ENCODE measurements around the gene ZSCAN20. TPM values are rescaled to one million over a fixed set of nuclear protein-coding genes. Genes with fewer than 3 reads are reported as not detected.

The ZSCAN20 gene
- total RNA-seq, 4 donors from 2014 or later, result 7.5 to 8.3 (median 7.6) TPM

DNA sequence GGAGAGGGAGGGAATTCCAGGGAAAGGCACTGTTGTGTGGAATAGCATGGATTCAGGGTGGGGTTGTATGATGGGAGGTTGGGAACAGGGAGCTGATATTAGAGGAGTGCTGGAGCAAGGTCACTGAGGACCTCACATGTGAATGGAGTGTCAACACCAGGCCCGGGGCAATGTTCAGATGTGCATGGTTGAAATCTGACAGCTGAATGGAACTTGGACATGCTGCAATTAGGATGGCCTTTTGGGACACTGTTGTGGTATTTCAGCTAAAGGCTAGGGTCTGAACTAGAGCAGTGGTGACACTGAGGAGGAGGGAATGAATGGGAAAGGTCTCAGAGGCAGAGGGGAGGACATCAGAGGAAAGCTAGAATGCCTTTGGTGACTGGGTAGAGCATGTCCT, 25.0 kb downstream of the ZSCAN20 start:
- DNase-seq, result no peak
- TF ChIP-seq, protein P1, sequence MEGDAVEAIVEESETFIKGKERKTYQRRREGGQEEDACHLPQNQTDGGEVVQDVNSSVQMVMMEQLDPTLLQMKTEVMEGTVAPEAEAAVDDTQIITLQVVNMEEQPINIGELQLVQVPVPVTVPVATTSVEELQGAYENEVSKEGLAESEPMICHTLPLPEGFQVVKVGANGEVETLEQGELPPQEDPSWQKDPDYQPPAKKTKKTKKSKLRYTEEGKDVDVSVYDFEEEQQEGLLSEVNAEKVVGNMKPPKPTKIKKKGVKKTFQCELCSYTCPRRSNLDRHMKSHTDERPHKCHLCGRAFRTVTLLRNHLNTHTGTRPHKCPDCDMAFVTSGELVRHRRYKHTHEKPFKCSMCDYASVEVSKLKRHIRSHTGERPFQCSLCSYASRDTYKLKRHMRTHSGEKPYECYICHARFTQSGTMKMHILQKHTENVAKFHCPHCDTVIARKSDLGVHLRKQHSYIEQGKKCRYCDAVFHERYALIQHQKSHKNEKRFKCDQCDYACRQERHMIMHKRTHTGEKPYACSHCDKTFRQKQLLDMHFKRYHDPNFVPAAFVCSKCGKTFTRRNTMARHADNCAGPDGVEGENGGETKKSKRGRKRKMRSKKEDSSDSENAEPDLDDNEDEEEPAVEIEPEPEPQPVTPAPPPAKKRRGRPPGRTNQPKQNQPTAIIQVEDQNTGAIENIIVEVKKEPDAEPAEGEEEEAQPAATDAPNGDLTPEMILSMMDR (IDR thresholded peaks at IDR 0.05), result no peak
- TF ChIP-seq POLR2A (IDR thresholded peaks at IDR 0.05), result no peak
- Histone ChIP-seq H3K27ac (no peak overlapping the region), H3K36me3 (peaks cover 0 to 24% (median 0%) of the 10 kb centered on the region in 3 donors), H3K27me3 (no peaks in the 10 kb centered on the region), H3K9me3 (peaks cover 0 to 27% (median 12%) of the 10 kb centered on the region in 4 donors), H3K4me1 (no peaks in the 10 kb centered on the region), H3K4me3 (no peak overlapping the region)

- H3K4me3 ChIP-seq, result no peak overlapping the region
- TF ChIP-seq, protein P1 (IDR thresholded peaks at IDR 0.05), result no peak
- no peak for TF ChIP-seq POLR2A (IDR thresholded peaks at IDR 0.05)
- no peak overlapping the region for H3K27ac ChIP-seq
- H3K9me3 ChIP-seq, result peaks cover 0 to 2% (median under 1%) of the 10 kb centered on the region in 4 donors
- no peak for DNase-seq
- H3K36me3 ChIP-seq, result no peaks in the 10 kb centered on the region
- H3K4me1 ChIP-seq, result no peaks in the 10 kb centered on the region
- no peaks in the 10 kb centered on the region for H3K27me3 ChIP-seq
These were observed 28.1 kb downstream of the ZSCAN20 start for GRCh38 chr1:33500547-33500946.

DNA sequence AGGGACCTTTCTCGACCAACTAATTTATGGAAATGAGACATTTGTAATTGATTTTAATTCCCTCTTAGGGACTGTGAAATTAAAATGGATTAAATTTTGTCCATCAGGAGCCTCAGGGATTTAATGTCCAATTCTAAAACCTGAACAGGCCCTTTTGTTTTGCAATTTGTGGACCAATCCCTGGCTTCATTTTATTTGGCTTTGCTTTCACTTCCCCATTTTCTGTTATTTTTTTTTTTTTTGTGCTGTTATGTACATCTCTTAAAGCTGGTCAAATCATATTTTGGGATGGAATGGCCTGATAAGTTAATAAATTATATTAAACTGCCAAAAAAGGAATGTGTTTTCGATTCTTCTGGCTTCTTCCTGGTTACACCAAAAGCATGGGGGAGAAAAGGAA, 28.9 kb downstream of the ZSCAN20 start:
- Histone ChIP-seq H3K4me1 (no peaks in the 10 kb centered on the region), H3K27ac (no peak overlapping the region), H3K4me3 (no peak overlapping the region), H3K36me3 (no peaks in the 10 kb centered on the region), H3K27me3 (no peaks in the 10 kb centered on the region), H3K9me3 (no peaks in the 10 kb centered on the region)
- DNase-seq, result no peak
- TF ChIP-seq POLR2A (IDR thresholded peaks at IDR 0.05), result no peak
- TF ChIP-seq, protein P1 (IDR thresholded peaks at IDR 0.05), result no peak

GRCh38 chr1:33501774-33502173, 29.3 kb downstream of the ZSCAN20 start:
- Histone ChIP-seq H3K36me3 (no peaks in the 10 kb centered on the region), H3K27me3 (no peaks in the 10 kb centered on the region), H3K4me3 (no peak overlapping the region), H3K4me1 (no peaks in the 10 kb centered on the region), H3K27ac (no peak overlapping the region), H3K9me3 (no peaks in the 10 kb centered on the region)
- TF ChIP-seq, protein P1 (IDR thresholded peaks at IDR 0.05), result no peak
- no peak for TF ChIP-seq POLR2A (IDR thresholded peaks at IDR 0.05)
- DNase-seq, result no peak

DNA sequence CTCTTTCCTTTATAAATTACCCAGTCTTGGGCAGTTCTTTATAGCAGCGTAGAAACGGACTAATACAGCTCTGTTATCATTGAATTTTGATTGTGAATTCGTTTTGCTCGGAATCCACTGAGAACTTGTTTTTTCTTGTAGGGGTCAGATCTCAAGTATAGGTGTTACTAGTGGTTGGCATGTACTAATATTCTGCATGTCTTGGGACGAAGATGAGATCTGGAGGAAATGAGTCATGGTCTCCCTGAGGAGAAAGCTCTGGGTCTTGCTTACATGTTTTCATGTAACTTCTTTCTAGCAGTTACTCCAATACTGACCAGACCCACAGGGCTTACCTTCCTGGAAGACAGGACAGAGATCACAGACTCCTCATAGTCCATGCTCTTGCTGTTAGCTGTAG, 30.3 kb downstream of the ZSCAN20 start:
- H3K27ac ChIP-seq, result no peak overlapping the region
- H3K27me3 ChIP-seq, result no peaks in the 10 kb centered on the region
- no peaks in the 10 kb centered on the region for H3K36me3 ChIP-seq
- TF ChIP-seq, protein P1 (IDR thresholded peaks at IDR 0.05), result no peak
- no peak for TF ChIP-seq POLR2A (IDR thresholded peaks at IDR 0.05)
- H3K4me1 ChIP-seq, result no peaks in the 10 kb centered on the region
- no peaks in the 10 kb centered on the region for H3K9me3 ChIP-seq
- no peak for DNase-seq
- no peak overlapping the region for H3K4me3 ChIP-seq

DNA sequence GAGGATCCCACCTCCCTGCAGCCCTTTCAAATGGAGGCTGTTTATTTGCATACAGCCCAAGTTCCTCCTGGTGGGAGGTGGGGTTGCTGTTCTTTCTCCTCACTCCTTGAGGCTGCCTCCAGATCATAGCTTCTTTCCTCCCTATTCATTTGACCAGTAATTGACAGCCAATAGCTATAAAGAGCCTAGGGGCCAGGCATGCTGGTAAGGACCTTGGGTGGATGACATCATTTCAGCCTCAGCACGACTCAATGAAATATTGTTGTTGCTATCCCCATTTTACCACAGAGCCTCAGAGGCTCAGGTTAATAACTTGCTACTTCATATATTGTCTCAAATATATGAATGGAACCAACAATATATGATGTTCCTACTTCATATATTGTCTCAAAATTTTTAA, 31.1 kb downstream of the ZSCAN20 start:
- no peak overlapping the region for H3K27ac ChIP-seq
- H3K4me1 ChIP-seq, result no peaks in the 10 kb centered on the region
- no peaks in the 10 kb centered on the region for H3K36me3 ChIP-seq
- no peaks in the 10 kb centered on the region for H3K9me3 ChIP-seq
- no peak overlapping the region for H3K4me3 ChIP-seq
- TF ChIP-seq, protein P1 (IDR thresholded peaks at IDR 0.05), result no peak
- no peak for TF ChIP-seq POLR2A (IDR thresholded peaks at IDR 0.05)
- DNase-seq, result no peak
- no peaks in the 10 kb centered on the region for H3K27me3 ChIP-seq

Data from Peyer's patch (tissue), 4 donors.